Endothelial cell of umbilical vein (primary cell): ENCODE results near the gene TIRAP.

Source experiments
- CTCF ChIP-seq, 2 donors: IDR thresholded peaks; 1 replicate in 1 of 2; 2 replicates in 1 of 2; pipeline ENCODE4 v1.5.1; 2011; ENCODE audit warnings: low read length in 2 of 2, mild to moderate bottlenecking in 2 of 2, moderate library complexity in 2 of 2, control low read depth in 1 of 2, inconsistent platforms in 1 of 2, low read depth in 1 of 2; ENCODE audit not compliant: insufficient read depth in 1 of 2; ENCODE audit errors: extremely low read depth in 1 of 2
- EZH2 ChIP-seq: IDR thresholded peaks from 2 replicates; pipeline ENCODE4 v1.6.1; 2012; ENCODE audit warnings: borderline replicate concordance, low read depth, mild to moderate bottlenecking, moderate library complexity, low read length, inconsistent platforms; ENCODE audit not compliant: severe bottlenecking
- FOS ChIP-seq: IDR thresholded peaks from 2 replicates; pipeline ENCODE4 v1.6.1; 2011; ENCODE audit warnings: mild to moderate bottlenecking, low read length, moderate library complexity, borderline replicate concordance; ENCODE audit not compliant: insufficient read depth
- GATA2 ChIP-seq: IDR thresholded peaks from 2 replicates; pipeline ENCODE4 v1.7.0; 2011; ENCODE audit warnings: low read depth, mild to moderate bottlenecking, moderate library complexity, mixed read lengths, low read length; ENCODE audit not compliant: insufficient read length, insufficient read depth
- MAX ChIP-seq: IDR thresholded peaks from 2 replicates; pipeline ENCODE4 v1.6.1; 2011; ENCODE audit not compliant: insufficient read depth, insufficient read length
- MYC ChIP-seq: IDR thresholded peaks from one replicate; pipeline ENCODE4 v1.6.1; 2011; ENCODE audit warnings: mild to moderate bottlenecking, low read depth, low read length
- POLR2A ChIP-seq: IDR thresholded peaks from 2 replicates; pipeline ENCODE4 v1.6.1; 2012; ENCODE audit warnings: low read depth, mild to moderate bottlenecking, control low read depth, low read length
- POLR2AphosphoS5 ChIP-seq: IDR thresholded peaks from 2 replicates; pipeline ENCODE4 v1.6.1; 2012; ENCODE audit warnings: low read depth, mild to moderate bottlenecking, control low read depth, low read length, moderate library complexity; ENCODE audit not compliant: insufficient read depth

GRCh38 chr11:126268361-126268707 lies 14.6 kb upstream of the TIRAP start:
- TF ChIP-seq CTCF (IDR thresholded peaks at IDR 0.05; ENCODE audit: extremely low read depth in 1 of 2, insufficient read depth in 1 of 2, low read depth in 1 of 2, low read length in 2 of 2): no peak
- TF ChIP-seq POLR2AphosphoS5: no peak
- no peak for TF ChIP-seq EZH2
- TF ChIP-seq POLR2A: no peak
- TF ChIP-seq MAX: no peak
- no peak for TF ChIP-seq GATA2
- TF ChIP-seq FOS: no peak
- TF ChIP-seq MYC: no peak
